HepG2 (cell line): Measurements from ENCODE around the gene HAGHL.

Experiments
- EP300 ChIP-seq, 3 experiments: sonication (generic) in 1 of 3; formaldehyde crosslinking in 1 of 3; IDR thresholded peaks; 2 replicates each; pipeline versions ENCODE4 v1.5.1 to v1.6.1; 2011 to 2020; ENCODE audit warnings: low read depth in 2 of 3, low read length in 2 of 3, borderline replicate concordance in 1 of 3, improper control_type of control experiment in 1 of 3, mild to moderate bottlenecking in 1 of 3, missing genetic modification reagents in 1 of 3, moderate library complexity in 1 of 3
- MYC ChIP-seq: sonication (generic); formaldehyde crosslinking; IDR thresholded peaks from 2 replicates; pipeline ENCODE4 v1.9.0; 2021; ENCODE audit warnings: missing genetic modification reagents, borderline replicate concordance
- POLR2AphosphoS5 ChIP-seq: IDR thresholded peaks from 2 replicates; pipeline ENCODE4 v1.6.1; 2012; ENCODE audit warnings: low read depth, low read length
- RBAK ChIP-seq: sonication (generic); formaldehyde crosslinking; IDR thresholded peaks from 2 replicates; pipeline ENCODE4 v1.5.1; 2020; ENCODE audit warnings: mild to moderate bottlenecking, missing genetic modification reagents
- TCF7 ChIP-seq: sonication (generic); IDR thresholded peaks from 2 replicates; pipeline ENCODE4 v1.6.1; 2016; ENCODE audit warnings: antibody characterized with exemption, low read depth
- ZFP36 ChIP-seq: fragments of 150-350 bp; IDR thresholded peaks from 2 replicates; pipeline ENCODE4 v1.6.1; 2018; ENCODE audit warnings: borderline replicate concordance, low read length, low read depth; ENCODE audit not compliant: partially characterized antibody
- ZNF24 ChIP-seq: fragments of 450-650 bp; IDR thresholded peaks from 2 replicates; pipeline ENCODE4 v1.6.1; 2017; ENCODE audit warnings: antibody characterized with exemption, mild to moderate bottlenecking
- ZNF792 ChIP-seq: IDR thresholded peaks from 2 replicates; pipeline ENCODE4 v1.6.1; 2016
- TF ChIP-seq, protein P1 (sequence below): sonication (generic); formaldehyde crosslinking; IDR thresholded peaks from 2 replicates; pipeline ENCODE4 v1.5.0; 2020; ENCODE audit warnings: mild to moderate bottlenecking, missing genetic modification reagents, moderate library complexity
- TF ChIP-seq, protein P2 (sequence below): sonication (generic); formaldehyde crosslinking; IDR thresholded peaks from 2 replicates; pipeline ENCODE4 v1.8.1; 2023; ENCODE audit warnings: mild to moderate bottlenecking, missing genetic modification reagents
- TF ChIP-seq, protein P3 (sequence below): sonication (generic); formaldehyde crosslinking; IDR thresholded peaks from 2 replicates; pipeline ENCODE4 v1.8.1; 2022; ENCODE audit warnings: low read depth, mild to moderate bottlenecking, missing genetic modification reagents

DNA sequence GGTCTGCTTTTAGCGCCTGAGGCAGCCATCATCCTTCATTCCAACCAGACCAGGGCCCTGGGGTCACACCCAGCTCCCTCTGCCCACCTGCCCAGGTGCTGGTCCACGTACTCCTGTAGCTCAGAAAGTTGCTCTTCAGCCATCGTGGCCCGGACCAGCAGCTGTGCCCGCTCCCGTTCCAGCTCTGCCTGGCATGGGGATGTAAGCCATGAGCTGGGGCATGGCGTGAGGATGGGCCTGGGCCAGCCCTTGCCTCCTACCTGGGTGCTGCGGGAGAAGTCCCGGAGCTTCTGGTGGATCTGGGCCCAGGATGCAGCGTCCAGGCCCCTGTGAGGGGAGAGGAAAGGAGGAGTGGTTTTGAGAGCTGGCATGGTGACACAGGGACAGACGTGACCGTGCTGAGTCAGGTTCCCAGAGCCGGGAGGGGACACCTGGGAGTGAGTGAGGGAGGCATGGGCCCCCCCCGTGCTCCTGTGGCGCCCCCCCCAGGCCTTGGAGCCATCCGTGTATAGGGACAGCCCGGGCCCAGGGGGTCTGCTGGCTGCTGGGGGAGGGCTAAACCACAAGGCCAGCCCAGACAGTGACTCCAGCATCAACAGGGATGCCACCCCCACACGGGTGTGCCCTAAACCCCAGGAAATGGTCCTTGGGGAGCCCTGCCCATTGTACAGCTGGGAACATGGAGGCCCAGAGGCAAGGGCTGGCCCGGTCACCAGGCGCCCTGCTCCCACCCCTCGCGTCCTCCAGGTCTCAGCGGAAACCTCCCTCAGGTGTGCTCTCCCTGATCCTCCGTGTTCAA is 3.9 kb upstream of the HAGHL start:
- TF ChIP-seq, protein P1, sequence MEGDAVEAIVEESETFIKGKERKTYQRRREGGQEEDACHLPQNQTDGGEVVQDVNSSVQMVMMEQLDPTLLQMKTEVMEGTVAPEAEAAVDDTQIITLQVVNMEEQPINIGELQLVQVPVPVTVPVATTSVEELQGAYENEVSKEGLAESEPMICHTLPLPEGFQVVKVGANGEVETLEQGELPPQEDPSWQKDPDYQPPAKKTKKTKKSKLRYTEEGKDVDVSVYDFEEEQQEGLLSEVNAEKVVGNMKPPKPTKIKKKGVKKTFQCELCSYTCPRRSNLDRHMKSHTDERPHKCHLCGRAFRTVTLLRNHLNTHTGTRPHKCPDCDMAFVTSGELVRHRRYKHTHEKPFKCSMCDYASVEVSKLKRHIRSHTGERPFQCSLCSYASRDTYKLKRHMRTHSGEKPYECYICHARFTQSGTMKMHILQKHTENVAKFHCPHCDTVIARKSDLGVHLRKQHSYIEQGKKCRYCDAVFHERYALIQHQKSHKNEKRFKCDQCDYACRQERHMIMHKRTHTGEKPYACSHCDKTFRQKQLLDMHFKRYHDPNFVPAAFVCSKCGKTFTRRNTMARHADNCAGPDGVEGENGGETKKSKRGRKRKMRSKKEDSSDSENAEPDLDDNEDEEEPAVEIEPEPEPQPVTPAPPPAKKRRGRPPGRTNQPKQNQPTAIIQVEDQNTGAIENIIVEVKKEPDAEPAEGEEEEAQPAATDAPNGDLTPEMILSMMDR, result no peak
- no peak for TF ChIP-seq POLR2AphosphoS5
- TF ChIP-seq ZFP36, result no peak
- TF ChIP-seq ZNF792 (CRISPR knock-in tag), result no peak
- TF ChIP-seq, protein P2, sequence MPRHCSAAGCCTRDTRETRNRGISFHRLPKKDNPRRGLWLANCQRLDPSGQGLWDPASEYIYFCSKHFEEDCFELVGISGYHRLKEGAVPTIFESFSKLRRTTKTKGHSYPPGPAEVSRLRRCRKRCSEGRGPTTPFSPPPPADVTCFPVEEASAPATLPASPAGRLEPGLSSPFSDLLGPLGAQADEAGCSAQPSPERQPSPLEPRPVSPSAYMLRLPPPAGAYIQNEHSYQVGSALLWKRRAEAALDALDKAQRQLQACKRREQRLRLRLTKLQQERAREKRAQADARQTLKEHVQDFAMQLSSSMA (CRISPR knock-in tag), result no peak
- TF ChIP-seq EP300 (IDR thresholded peaks at IDR 0.05; ENCODE audit: low read depth in 2 of 2, low read length in 2 of 2), result no peak
- no peak for TF ChIP-seq EP300 (CRISPR knock-in tag; IDR thresholded peaks at IDR 0.05; ENCODE audit: borderline replicate concordance)
- TF ChIP-seq ZNF24, result no peak
- TF ChIP-seq, protein P3, sequence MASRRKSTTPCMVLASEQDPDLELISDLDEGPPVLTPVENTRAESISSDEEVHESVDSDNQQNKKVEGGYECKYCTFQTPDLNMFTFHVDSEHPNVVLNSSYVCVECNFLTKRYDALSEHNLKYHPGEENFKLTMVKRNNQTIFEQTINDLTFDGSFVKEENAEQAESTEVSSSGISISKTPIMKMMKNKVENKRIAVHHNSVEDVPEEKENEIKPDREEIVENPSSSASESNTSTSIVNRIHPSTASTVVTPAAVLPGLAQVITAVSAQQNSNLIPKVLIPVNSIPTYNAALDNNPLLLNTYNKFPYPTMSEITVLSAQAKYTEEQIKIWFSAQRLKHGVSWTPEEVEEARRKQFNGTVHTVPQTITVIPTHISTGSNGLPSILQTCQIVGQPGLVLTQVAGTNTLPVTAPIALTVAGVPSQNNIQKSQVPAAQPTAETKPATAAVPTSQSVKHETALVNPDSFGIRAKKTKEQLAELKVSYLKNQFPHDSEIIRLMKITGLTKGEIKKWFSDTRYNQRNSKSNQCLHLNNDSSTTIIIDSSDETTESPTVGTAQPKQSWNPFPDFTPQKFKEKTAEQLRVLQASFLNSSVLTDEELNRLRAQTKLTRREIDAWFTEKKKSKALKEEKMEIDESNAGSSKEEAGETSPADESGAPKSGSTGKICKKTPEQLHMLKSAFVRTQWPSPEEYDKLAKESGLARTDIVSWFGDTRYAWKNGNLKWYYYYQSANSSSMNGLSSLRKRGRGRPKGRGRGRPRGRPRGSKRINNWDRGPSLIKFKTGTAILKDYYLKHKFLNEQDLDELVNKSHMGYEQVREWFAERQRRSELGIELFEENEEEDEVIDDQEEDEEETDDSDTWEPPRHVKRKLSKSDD (CRISPR knock-in tag), result no peak
- TF ChIP-seq RBAK (CRISPR knock-in tag), result no peak
- TF ChIP-seq TCF7, result no peak
- no peak for TF ChIP-seq MYC
